Activated CD4-positive, alpha-beta T cell treated with anti-CD3 and anti-CD28 coated beads for 48 hours (primary cell): ENCODE measurements around the gene LANCL2.

Source experiments
- DNase-seq: peaks from one replicate; pipeline ENCODE4 v3.0.0-alpha.2; 2020

Gene LANCL2

DNA sequence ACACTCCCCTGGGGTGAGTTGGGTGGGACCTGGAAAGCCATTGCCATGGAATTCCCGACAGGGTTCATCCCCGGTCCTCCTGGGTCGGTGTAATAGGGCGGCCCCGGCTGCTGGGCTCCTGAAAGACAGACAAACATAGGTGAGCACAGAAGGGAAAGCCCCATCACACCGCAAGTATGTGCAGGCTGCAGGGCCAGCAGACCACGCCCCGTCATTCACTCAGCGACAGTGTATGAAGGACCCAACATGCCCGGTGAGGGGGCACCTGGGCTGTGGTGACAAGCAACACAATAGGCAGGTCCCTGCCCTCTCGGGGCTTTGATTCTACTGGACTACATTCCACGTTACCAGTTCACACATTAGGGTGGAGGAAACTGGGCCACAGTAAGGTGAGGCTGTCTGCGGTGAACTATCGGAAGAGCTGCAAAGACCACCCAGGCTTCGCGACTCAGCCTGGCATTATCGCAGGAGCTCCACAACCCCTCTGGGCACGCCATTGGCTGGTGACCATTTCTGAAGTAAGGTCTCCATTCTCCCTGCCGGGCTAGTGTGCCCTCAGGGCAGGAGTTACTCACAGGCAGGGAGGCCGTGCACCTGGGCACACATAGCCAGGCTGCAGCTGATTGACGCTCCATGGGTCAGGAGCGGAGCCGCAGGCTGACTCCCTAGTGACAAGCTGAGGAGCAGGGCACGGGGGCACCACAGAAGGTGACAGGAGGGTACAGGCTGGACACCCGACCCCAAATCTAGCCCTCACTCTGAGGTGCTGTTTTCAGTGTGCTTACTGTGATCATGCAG is 108.0 kb downstream of the LANCL2 start:
- no peak for DNase-seq

DNA sequence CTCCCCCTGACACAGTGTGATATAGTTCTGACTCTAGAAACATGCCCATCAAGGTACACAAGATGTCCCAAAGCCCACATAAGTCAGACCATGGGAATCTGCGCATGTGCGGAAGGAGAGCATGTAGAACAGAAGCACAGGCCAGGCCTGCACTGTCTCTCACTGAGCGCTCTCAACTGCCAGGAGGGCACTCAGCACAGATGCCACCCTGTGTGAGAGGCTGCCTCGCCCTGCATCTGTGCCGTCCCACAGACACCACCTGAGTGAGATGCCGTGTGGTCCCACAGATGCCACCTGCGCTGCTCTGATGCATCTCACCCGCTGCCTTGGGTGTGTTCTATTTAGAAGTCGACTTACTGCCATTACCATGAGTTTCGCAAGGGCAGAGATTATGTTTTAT is 108.8 kb downstream of the LANCL2 start:
- DNase-seq, result no peak

DNA sequence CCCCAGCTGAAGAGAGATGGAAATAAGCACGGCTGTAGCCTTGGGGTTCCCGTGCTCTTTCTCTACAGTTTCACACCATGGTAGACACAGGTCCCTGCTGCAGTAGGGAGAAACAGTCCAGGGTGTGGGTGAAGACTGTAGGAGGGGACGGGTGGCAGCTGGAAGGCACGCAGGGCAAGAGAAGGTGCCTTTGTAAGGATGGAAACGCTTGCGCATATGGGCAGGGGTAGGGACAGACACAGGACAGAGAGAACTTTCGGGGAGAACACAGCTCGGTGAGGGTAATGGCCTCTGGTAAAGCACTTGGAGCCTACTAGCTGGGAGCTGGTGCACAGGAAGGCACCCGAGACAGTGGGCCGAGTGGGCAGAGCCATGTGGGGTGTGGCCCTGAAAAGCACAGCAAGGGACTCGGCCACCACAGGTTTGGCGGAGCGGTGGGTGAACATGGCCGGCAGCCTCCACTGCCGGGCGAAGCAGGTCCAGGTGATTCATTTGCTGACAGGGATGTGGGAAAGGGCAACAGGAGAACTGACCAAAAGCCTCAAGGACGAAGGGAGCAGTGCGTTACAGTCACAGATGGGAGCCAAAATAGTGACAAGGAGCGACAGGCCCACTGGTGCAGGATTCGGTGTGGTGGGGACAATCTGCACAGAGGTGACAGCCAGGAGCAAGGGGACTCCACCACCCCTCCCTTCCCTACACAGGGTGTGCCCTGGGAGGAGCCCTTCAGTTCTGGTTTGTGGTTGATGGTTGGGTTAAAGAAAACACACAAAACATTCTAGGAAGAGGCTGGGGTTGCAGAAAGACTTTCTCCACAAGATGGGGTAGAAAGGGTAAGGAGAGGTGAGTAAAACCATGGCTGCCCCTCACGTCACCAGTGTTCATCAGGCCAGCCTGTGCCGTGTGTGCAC is 110.1 kb downstream of the LANCL2 start:
- no peak for DNase-seq

DNA sequence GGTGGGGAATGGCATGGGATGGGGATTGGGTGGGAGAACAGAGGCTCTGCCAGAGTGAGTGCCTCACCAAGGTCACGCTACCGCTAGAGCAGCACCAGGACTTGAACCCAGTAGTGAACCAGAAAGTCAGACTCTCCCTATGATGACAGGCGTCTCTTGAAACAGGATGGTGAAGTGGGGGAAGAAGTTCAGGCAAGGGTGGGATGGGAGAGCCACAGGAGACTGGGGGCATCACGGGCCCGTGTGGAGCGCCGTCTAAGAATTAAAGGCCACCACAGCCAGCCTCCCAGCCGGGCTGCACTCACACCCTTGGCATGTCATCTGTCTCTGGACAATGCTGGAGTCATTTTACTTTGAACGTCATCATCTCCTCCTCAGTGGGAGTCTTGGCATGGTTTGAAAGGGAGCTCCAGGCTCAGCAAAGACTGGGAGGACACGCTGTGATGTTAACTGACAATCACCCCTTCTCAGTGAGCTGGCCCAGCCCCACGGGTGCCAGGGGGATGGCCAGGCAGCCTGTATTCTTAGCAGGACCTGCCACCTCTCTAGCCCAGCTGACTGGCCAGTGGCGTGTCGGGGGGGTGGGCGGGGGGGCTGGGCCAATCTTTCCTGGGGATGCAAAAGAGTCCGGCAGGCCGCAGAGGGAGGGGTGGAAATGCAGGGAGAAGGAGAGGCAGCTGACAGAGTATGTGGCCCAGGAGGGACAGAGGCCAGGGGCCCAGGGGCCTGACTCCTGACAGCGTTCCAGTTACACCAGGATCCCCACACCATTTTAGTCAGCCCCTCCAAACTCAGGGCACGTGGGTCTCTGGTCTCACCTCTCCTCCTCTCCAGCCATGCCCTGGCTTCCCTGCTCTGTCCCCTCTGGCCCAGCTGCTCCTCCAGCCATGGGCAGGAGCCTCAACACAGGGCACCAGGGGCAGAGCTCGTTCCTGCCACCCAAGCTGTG is 111.0 kb downstream of the LANCL2 start:
- DNase-seq, result no peak

DNA sequence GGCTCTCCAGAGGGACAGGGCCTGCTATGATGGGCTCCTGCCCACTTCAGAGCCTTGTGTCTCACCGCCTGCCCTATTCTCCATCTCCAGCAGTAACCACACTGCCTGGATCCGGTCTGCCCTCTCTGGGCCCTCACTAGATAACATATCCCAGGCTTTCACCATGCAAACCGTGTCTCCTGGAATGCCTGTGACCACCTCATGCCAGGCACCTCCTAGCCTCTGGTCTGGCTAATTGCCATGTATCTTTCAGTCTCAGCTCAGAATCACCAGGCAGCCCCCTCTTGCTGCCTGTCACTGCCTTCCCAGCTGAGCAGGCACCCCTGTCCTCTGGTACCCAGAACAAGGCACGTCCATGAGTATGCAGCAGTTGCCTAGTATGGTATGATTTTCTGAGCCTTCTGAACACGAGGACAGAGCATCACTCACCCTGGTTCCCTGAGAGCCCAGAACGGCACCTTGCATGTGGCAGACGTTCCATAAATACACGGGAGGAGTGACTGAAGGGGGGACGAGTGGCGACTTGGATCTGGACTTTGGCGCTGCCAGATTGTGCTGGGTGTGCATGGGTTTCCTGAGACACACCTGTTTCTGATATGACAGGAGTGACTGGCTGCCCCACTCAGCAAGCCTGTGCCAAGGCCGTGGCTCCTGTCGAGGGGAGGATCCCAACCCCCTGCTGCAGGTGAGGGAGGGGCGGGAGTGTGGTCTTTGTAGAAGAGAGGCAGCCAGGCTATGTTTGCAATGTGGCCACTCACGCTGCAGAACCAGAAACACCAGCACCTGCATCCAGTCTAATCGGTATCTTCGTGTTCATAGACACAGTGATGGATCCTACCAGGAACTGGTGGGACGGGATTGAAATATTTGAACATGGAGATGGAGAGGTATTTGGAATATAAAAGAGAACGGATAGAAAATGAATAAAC is 112.0 kb downstream of the LANCL2 start:
- DNase-seq, result no peak

DNA sequence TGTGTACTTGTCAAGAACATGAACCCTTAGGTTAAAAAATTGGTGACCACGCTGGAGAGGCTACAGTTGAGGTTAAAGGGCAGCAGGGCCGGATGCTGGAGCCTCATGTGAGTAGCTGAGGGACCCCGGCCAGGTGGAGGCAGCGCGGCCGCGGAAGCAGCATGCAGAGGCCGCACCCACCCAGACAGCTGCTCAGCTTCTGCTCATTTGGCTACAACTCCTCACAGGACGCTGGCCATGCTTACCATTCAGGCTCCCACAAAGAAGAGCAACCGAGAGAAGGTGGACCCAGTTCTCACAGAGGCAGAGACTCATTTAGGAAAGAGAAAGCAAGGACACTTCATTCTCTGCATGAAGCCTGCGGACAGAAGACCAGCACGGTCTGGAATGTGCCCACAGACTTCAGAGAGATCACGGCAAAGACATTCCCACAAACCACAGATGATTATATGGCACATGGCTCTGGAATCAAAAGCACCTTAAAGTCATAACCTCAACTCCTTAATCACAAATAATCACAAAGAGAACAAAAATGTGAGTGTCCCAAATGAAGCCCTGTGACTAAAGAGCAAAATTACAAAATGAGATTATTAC is 112.7 kb downstream of the LANCL2 start:
- DNase-seq, result peak; percentile 0

DNA sequence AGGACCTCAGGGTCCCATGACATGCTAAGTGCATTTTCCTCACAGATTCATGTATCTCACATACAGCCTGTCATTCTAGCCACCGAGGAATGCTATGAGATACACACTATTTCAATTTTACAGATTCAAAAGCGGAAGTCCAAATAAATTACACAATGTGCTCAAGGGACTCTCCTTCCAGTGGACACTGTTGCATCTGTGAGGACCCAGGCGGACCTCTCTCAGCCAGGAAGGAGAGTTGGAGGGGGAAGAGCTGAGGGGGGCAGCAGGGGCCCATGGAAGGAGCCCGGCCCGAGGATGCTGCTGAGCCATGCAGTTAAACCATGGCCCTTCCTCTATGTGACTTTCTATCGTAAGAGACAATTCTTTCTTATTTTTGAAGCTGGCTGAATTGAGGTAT is 113.6 kb downstream of the LANCL2 start:
- no peak for DNase-seq

DNA sequence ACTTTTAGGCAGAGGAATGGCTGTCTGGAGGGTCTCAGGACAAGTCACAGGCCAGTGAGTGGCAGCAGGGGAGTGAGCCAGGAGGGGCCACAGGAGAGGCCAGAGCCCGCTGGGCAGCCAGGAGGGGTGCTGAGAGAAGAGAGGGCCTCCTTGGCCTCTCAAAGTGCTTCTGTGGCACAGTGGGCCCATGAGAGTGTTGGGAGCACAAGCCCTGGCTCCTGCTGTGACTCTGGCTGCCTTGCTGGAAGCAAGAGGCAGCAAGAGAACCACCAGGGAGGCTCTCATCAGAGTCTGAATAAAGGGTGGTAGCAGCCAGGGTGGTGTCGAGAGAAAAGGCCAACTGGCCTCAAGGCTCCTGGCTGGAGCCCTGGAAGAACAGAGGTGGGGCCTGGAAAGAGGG is 116.0 kb downstream of the LANCL2 start:
- DNase-seq, result peak; percentile 0

DNA sequence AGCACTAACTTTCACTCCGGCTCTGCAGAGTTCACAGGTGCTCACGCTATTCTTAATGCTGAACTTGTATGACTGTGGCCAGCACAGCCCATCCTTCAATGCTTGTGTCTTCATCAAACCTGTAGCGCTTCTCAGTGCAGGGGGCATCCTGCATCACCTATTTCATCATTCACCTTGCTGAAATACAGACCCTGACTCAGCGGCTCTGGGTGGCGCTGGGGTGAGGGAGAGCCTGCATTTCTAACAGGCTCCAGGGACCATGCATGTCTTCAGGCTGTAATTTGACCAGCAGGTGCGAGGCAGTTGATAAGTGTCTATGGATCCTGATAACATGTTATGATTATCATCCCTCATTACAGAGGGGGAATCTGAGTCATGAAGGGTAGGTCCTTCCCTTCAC is 117.9 kb downstream of the LANCL2 start:
- peak; percentile 1 for DNase-seq
